Measurements from ENCODE around the gene POLR3C. TPM values are rescaled to one million over a fixed set of nuclear protein-coding genes. Genes with fewer than 3 reads are reported as not detected.

Gene POLR3C
- total RNA-seq, 1 experiment from 2014 or later: 24.8 TPM

- peak; percentile 14 for DNase-seq (ENCODE audit: low read depth)
- in situ Hi-C loops (cut with HindIII; ENCODE audit: low pct_unique_long_range_greater_than_20kb, low sequenced_read_pairs): no loop called here
These were observed 67.1 kb downstream of the POLR3C start for GRCh38 chr1:145891143-145891542.

GRCh38 chr1:145891587-145892485 is 67.8 kb downstream of the POLR3C start:
- in situ Hi-C loops (cut with HindIII; ENCODE audit: low pct_unique_long_range_greater_than_20kb, low sequenced_read_pairs): no loop called here
- peak; percentile 99 for DNase-seq (ENCODE audit: low read depth)

GRCh38 chr1:145892486-145893087 is 68.6 kb downstream of the POLR3C start:
- in situ Hi-C loops (cut with HindIII; ENCODE audit: low pct_unique_long_range_greater_than_20kb, low sequenced_read_pairs): no loop called here
- DNase-seq (ENCODE audit: low read depth): no peak

GRCh38 chr1:145893306-145894055 is 69.5 kb downstream of the POLR3C start:
- no peak for DNase-seq (ENCODE audit: low read depth)
- in situ Hi-C loops (cut with HindIII; ENCODE audit: low pct_unique_long_range_greater_than_20kb, low sequenced_read_pairs): no loop called here

Other genes starting within 250 kb of the POLR3C start
- 32.1 and 40.4 TPM in 2 replicates for gene GPR89A, start 216.2 kb upstream of the POLR3C start, total RNA-seq (2014; rRNA removed; shearing (Covaris generic); ENCODE audit: low replicate concordance)
- gene PDZK1, start 116.8 kb upstream of the POLR3C start, total RNA-seq (2014; rRNA removed; shearing (Covaris generic); ENCODE audit: low replicate concordance): 104 and 107 TPM in 2 replicates
- not detected in 2 replicates for gene CD160, start 104.7 kb upstream of the POLR3C start, total RNA-seq (2014; rRNA removed; shearing (Covaris generic); ENCODE audit: low replicate concordance)
- gene RNF115, start 105 bp upstream of the POLR3C start, total RNA-seq (2014; rRNA removed; shearing (Covaris generic); ENCODE audit: low replicate concordance): 13.1 and 14.5 TPM in 2 replicates
- gene NUDT17, start 21.4 kb downstream of the POLR3C start, total RNA-seq (2014; rRNA removed; shearing (Covaris generic); ENCODE audit: low replicate concordance): 5.1 and 9.9 TPM in 2 replicates
- gene PIAS3, start 34.9 kb downstream of the POLR3C start, total RNA-seq (2014; rRNA removed; shearing (Covaris generic); ENCODE audit: low replicate concordance): 5.0 and 8.1 TPM in 2 replicates
- gene ANKRD35, start 61.7 kb downstream of the POLR3C start, total RNA-seq (2014; rRNA removed; shearing (Covaris generic); ENCODE audit: low replicate concordance): not detected in 2 replicates
- gene ITGA10, start 85.8 kb downstream of the POLR3C start, total RNA-seq (2014; rRNA removed; shearing (Covaris generic); ENCODE audit: low replicate concordance): not detected in 2 replicates
- 23.9 and 36.0 TPM in 2 replicates for gene PEX11B, start 94.5 kb downstream of the POLR3C start, total RNA-seq (2014; rRNA removed; shearing (Covaris generic); ENCODE audit: low replicate concordance)
- 65.6 and 82.0 TPM in 2 replicates for gene RBM8A, start 103.3 kb downstream of the POLR3C start, total RNA-seq (2014; rRNA removed; shearing (Covaris generic); ENCODE audit: low replicate concordance)
- 19.8 and 26.9 TPM in 2 replicates for gene LIX1L, start 133.8 kb downstream of the POLR3C start, total RNA-seq (2014; rRNA removed; shearing (Covaris generic); ENCODE audit: low replicate concordance)
- 0.74 TPM in 1 of 2 replicates, not detected in the other for gene ANKRD34A, start 140.4 kb downstream of the POLR3C start, total RNA-seq (2014; rRNA removed; shearing (Covaris generic); ENCODE audit: low replicate concordance)
- gene POLR3GL, start 140.5 kb downstream of the POLR3C start, total RNA-seq (2014; rRNA removed; shearing (Covaris generic); ENCODE audit: low replicate concordance): 18.9 and 35.2 TPM in 2 replicates
- 125 and 142 TPM in 2 replicates for gene TXNIP, start 172.4 kb downstream of the POLR3C start, total RNA-seq (2014; rRNA removed; shearing (Covaris generic); ENCODE audit: low replicate concordance)
- not detected in 2 replicates for gene HJV, start 197.5 kb downstream of the POLR3C start, total RNA-seq (2014; rRNA removed; shearing (Covaris generic); ENCODE audit: low replicate concordance)

Data from Caki2 (cell line).